Mammary epithelial cell (primary cell): Measurements from ENCODE around the gene KCNIP4.

Experiments used
- EZH2 ChIP-seq: IDR thresholded peaks from 2 replicates; pipeline ENCODE4 v1.6.1; 2012; ENCODE audit warnings: low read length, inconsistent platforms, borderline replicate concordance
- TF ChIP-seq, protein P1 (sequence below), 2 donors: IDR thresholded peaks in 1 of 2; conservative IDR thresholded peaks in 1 of 2; 2 replicates each; pipeline ENCODE4 v1.5.1; 2011 to 2012; ENCODE audit warnings: inconsistent platforms in 2 of 2, low read length in 2 of 2, mild to moderate bottlenecking in 2 of 2, control low read depth in 1 of 2, low read depth in 1 of 2; ENCODE audit not compliant: insufficient read depth in 1 of 2; ENCODE audit errors: extremely low read depth in 1 of 2

DNA sequence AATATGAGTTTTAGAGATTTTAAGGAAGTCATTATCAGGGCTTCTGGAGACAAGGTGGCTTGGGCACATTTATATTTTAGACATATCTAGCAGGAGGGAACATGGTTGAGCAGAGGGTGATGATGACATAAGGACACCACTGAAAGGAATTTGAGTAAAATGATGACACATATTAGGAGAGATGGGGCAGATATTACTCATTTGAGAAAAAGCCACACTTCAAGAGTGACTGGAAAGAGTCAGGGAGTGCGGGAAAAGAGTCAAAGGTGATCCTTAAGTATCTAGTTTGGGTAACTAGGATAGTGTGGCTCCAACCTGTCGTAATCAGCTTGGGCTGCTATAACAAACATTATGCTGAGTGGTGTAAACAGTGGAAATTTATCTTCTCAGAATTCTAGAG, 870.6 kb downstream of the KCNIP4 start:
- TF ChIP-seq, protein P1, sequence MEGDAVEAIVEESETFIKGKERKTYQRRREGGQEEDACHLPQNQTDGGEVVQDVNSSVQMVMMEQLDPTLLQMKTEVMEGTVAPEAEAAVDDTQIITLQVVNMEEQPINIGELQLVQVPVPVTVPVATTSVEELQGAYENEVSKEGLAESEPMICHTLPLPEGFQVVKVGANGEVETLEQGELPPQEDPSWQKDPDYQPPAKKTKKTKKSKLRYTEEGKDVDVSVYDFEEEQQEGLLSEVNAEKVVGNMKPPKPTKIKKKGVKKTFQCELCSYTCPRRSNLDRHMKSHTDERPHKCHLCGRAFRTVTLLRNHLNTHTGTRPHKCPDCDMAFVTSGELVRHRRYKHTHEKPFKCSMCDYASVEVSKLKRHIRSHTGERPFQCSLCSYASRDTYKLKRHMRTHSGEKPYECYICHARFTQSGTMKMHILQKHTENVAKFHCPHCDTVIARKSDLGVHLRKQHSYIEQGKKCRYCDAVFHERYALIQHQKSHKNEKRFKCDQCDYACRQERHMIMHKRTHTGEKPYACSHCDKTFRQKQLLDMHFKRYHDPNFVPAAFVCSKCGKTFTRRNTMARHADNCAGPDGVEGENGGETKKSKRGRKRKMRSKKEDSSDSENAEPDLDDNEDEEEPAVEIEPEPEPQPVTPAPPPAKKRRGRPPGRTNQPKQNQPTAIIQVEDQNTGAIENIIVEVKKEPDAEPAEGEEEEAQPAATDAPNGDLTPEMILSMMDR (conservative IDR thresholded peaks at IDR 0.05 in 1 of 2, IDR thresholded peaks at IDR 0.05 in 1 of 2; ENCODE audit: extremely low read depth in 1 of 2, insufficient read depth in 1 of 2, low read depth in 1 of 2, low read length in 2 of 2), result no peak
- no peak for TF ChIP-seq EZH2
